ENCODE measurements around the gene FMN1.

GRCh38 chr15:33113666-33114373, 80.7 kb downstream of the FMN1 start:
- TF ChIP-seq POLR2A (IDR thresholded peaks at IDR 0.05) (no peak), POLR2AphosphoS5 (IDR thresholded peaks at IDR 0.05; ENCODE audit: insufficient read depth in 1 of 2, low read depth in 1 of 2) (no peak)

All from vagina (tissue), 2 donors.